AG09319 (cell line): Measurements from ENCODE around the gene RSF1.
"Not testable (repeated sequence)": the region's sequence is repeated elsewhere in the genome, so short reads cannot be mapped to it uniquely, and the experiment has no call there.

Source experiments
- DNase-seq: peaks from one replicate; pipeline ENCODE4 v3.0.0-alpha.2; 2010; ENCODE audit warnings: low read depth; ENCODE audit errors: extremely low read depth
- CTCF ChIP-seq: IDR thresholded peaks from 2 replicates; pipeline ENCODE4 v1.5.1; 2011; ENCODE audit warnings: low read depth, mild to moderate bottlenecking, inconsistent platforms, low read length, moderate library complexity

Gene RSF1, protein sequence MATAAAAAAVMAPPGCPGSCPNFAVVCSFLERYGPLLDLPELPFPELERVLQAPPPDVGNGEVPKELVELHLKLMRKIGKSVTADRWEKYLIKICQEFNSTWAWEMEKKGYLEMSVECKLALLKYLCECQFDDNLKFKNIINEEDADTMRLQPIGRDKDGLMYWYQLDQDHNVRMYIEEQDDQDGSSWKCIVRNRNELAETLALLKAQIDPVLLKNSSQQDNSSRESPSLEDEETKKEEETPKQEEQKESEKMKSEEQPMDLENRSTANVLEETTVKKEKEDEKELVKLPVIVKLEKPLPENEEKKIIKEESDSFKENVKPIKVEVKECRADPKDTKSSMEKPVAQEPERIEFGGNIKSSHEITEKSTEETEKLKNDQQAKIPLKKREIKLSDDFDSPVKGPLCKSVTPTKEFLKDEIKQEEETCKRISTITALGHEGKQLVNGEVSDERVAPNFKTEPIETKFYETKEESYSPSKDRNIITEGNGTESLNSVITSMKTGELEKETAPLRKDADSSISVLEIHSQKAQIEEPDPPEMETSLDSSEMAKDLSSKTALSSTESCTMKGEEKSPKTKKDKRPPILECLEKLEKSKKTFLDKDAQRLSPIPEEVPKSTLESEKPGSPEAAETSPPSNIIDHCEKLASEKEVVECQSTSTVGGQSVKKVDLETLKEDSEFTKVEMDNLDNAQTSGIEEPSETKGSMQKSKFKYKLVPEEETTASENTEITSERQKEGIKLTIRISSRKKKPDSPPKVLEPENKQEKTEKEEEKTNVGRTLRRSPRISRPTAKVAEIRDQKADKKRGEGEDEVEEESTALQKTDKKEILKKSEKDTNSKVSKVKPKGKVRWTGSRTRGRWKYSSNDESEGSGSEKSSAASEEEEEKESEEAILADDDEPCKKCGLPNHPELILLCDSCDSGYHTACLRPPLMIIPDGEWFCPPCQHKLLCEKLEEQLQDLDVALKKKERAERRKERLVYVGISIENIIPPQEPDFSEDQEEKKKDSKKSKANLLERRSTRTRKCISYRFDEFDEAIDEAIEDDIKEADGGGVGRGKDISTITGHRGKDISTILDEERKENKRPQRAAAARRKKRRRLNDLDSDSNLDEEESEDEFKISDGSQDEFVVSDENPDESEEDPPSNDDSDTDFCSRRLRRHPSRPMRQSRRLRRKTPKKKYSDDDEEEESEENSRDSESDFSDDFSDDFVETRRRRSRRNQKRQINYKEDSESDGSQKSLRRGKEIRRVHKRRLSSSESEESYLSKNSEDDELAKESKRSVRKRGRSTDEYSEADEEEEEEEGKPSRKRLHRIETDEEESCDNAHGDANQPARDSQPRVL (N-terminal part only)

DNA sequence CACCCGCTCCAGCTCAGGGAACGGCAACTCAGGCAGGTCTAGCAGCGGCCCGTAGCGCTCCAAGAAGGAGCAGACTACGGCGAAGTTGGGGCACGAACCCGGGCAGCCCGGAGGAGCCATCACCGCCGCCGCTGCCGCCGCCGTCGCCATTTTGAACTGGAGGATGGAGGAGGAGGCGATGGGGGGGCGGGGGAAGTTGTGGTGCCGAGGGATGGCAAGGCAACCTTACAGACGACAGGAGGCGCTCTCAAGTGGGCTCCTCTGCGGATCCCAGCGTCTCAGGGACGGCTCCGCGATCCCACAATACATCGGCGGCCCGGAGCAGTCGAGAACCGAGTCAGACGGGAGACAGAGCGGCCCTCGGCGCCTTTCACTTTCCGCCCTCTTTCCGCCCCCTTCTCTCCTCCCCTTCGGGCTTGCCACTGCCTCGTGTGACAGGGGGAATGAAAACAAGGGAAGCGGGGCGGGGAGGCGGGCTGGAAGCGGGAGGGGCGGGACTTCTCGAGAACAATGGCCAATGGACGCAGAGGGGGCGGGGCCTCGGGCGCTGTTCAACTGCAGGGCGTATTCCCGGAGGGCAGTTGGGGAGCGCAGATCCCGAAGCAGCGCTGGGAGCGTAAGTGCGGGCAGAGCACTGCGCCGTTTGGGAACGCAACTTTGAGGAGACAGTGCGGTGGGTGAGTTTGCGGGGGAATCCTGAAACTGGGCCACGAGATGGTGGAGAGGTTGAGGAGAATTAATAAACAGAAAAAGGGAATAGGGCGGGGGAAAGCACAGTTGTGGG, at the start of gene RSF1, which contains the start of gene AAMDC:
TSS of gene RSF1 (minus strand) at position 158 of the 784 bp plus-strand sequence. CDS start at position 150, 8 bp downstream.
TSS of gene AAMDC (plus strand) at position 580 of the 784 bp plus-strand sequence. CDS start 21,353 bp downstream, outside the sequence.
- peak; percentile 82 for TF ChIP-seq CTCF
- peak; percentile 98 for DNase-seq

DNA sequence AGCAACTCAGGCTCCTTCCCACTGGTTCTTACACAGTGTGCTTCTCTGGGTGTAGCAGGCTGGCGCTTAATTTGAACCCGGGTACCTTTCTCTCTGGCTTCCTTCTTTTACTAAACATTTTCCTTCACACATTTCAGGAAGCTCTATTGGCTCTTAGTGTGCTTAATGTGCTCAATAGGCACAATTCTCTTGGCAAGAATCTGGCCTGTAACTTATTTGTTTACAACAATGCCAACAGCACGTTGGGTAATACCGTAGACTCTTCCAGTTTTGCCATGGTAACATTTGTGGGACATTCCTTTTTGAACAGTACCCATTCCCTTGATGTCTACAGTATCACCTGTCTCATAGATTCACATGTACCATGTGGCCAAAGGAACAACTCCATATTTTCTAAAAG, 48.2 kb upstream of the RSF1 start:
- no peak for DNase-seq
- no peak for TF ChIP-seq CTCF

DNA sequence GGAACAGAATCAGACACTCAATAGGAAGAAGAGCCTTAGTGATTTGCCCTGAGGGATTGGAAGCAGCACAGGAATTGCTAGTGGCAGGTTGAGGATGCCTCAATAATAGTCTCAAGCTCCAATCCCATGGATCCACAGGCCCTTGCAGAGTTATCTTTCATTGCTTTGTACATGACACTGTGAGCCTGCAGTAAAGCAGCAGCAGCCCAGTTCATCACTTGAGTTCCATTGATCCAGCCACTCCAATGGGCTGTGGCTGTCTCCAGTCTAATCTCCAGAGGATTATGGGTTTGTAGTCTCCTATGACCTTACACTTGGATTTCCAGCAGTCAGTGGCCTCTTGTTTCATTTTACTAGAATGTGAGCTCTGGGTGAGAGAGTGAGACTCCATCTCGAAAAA, 45.8 kb upstream of the RSF1 start:
- TF ChIP-seq CTCF = no peak
- no peak for DNase-seq

DNA sequence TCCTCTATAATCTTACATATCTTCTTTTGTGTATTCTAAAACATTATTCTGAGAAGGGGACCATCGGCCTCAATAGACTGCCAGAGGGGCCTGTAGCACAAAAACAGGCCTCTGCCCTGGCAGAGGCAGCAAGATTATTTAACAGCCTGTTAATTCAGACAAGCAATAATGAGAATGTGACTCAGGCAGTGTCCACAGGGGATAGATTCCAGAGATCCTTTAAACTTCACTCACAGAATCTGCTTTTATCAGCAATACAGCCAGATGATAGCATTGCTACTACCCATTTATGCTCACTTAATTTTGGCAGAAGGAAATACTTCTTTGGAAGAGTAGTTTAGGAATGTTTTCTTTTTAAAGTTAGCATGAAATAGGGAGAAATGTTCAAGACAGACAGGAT, 45.3 kb upstream of the RSF1 start:
- DNase-seq = no peak
- TF ChIP-seq CTCF = no peak

GRCh38 chr11:77861444-77861843, 40.9 kb upstream of the RSF1 start:
- DNase-seq = not testable (repeated sequence)

DNA sequence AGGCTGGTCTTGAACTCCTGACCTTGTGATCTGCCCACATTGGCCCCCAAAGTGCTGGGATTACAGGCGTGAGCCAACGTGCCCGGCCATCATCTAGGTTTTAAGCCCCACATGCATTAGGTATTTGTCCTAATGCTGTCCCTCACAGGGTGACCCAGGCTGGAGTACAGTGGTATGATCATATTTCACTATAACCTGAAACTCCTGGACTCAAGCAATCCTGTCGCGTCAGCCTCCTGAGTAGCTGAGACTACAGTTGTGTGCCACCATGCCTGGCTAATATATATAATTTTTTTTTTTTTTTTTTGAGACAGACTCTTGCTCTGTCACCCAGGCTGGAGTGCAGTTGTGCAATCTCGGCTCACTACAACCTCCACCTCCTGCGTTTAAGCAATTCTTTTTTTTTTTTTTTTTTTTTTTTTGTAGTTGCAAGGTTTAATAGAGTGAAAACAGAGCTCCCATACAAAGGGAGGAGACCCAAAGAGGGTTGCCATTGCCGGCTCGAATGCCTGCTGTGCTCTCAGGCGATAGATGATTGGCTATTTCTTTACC, 37.5 kb upstream of the RSF1 start:
- DNase-seq = not testable (repeated sequence)

- TF ChIP-seq CTCF = no peak
- DNase-seq = no peak
Measured at GRCh38 chr11:77854838-77855237, 34.3 kb upstream of the RSF1 start.
